ENCODE data around the gene CD109. TPM values are rescaled to one million over a fixed set of nuclear protein-coding genes. Genes with fewer than 3 reads are reported as not detected.
"Not testable (repeated sequence)": the region's sequence is repeated elsewhere in the genome, so short reads cannot be mapped to it uniquely, and the experiment has no call there.

Gene CD109
- total and polyA plus RNA-seq, 2 of the 8 experiments (the other 6 are each of a cell fraction or from before 2014, with no cell fraction given): 1.4 to 5.3 TPM

GRCh38 chr6:73679846-73680245 lies 16.2 kb upstream of the CD109 start:
- ChIA-PET CTCF (ENCODE audit: partially characterized antibody) (interaction anchor here (1.2 kb wide), 2 partner anchors 20 to 353 kb away, joined by 3 read pairs; no protein-coding TSS in a partner anchor), POLR2A (ENCODE audit: partially characterized antibody) (interaction anchor here (0.9 to 1.0 kb wide), 2 partner anchors 158 to 166 kb away, joined by 3 read pairs; no protein-coding TSS in a partner anchor)
- H3K79me1 ChIP-seq (ENCODE audit: low read depth, low read length); H3K4ac ChIP-seq (replicated peaks; ENCODE audit: insufficient read length, low read depth, low read length); H4K8ac ChIP-seq (ENCODE audit: extremely low read depth, insufficient read depth, low read length); H3K4me3 ChIP-seq (ENCODE audit: extremely low read depth in 1 of 4, insufficient read depth in 2 of 4, low read depth in 3 of 4, low read length in 4 of 4); H3K23ac ChIP-seq (ENCODE audit: insufficient read length); H4K91ac ChIP-seq (replicated peaks; ENCODE audit: insufficient read length, low read length); H3K27ac ChIP-seq (ENCODE audit: low read depth, low read length); H2BK5ac ChIP-seq (ENCODE audit: low read depth, low read length); H3K14ac ChIP-seq (ENCODE audit: insufficient read length); H3K36me3 ChIP-seq (ENCODE audit: control insufficient read depth in 2 of 4, insufficient read depth in 4 of 4, low read length in 3 of 4); H2AFZ ChIP-seq (ENCODE audit: low read length); H2BK12ac ChIP-seq (ENCODE audit: low read depth, low read length); H3K4me2 ChIP-seq (ENCODE audit: insufficient read depth in 1 of 2, low read depth in 2 of 2, low read length in 2 of 2); H3K79me2 ChIP-seq (ENCODE audit: control insufficient read depth in 1 of 2, insufficient read depth in 2 of 2, low read length in 2 of 2); H4K5ac ChIP-seq (ENCODE audit: insufficient read length, low read depth, low read length); H2BK120ac ChIP-seq (replicated peaks; ENCODE audit: low read depth, low read length); H3K18ac ChIP-seq (ENCODE audit: extremely low read depth, low read length); H3K9me3 ChIP-seq (ENCODE audit: insufficient read depth in 2 of 2, low read depth in 1 of 2, low read length in 1 of 2); H2AK5ac ChIP-seq (ENCODE audit: low read depth, low read length); H3K9ac ChIP-seq (replicated peaks in 1 of 4; ENCODE audit: extremely low read depth in 1 of 4, low read depth in 3 of 4, low read length in 3 of 4); H3K4me1 ChIP-seq (replicated peaks in 1 of 4; ENCODE audit: control insufficient read depth in 3 of 4, insufficient read depth in 4 of 4, low read length in 3 of 4); H2BK15ac ChIP-seq (ENCODE audit: low read length); H3K27me3 ChIP-seq (replicated peaks in 1 of 4; ENCODE audit: control insufficient read depth in 3 of 4, extremely low read depth in 1 of 4, insufficient read depth in 3 of 4, low read length in 3 of 4); H3K23me2 ChIP-seq (ENCODE audit: low read depth, low read length); H2BK20ac ChIP-seq (ENCODE audit: low read length); DNase-seq (ENCODE audit: low read depth in 1 of 2, low spot score in 2 of 2); H4K20me1 ChIP-seq (replicated peaks in 1 of 2; ENCODE audit: control insufficient read depth in 1 of 2, insufficient read depth in 2 of 2, low read length in 2 of 2); H3K56ac ChIP-seq (replicated peaks; ENCODE audit: insufficient read length, low read depth, low read length); FAIRE-seq: not testable (repeated sequence)
- 94% methylated on average over 5 of the region's 5 CpGs; no CpG with 5 or more reads in 1 of the 2 experiments for WGBS, 2 experiments (ENCODE audit: extremely low coverage in 1 of 2, insufficient coverage in 1 of 2, insufficient read length in 1 of 2, insufficient replicate concordance in 2 of 2, low coverage in 1 of 2, low lambda C conversion rate in 2 of 2, missing lambda C conversion rate in 1 of 2)

All from H1 (cell line).